Neural cell (in vitro differentiated cells): ENCODE measurements around the gene TMEM134. TPM values are rescaled to one million over a fixed set of nuclear protein-coding genes. Genes with fewer than 3 reads are reported as not detected.

ENCODE experiments used
- H2AFZ ChIP-seq: fragments of 200-600, 300-800 bp; sonication (generic), shearing (Covaris generic); 2 replicates; pipeline ENCODE4 v1.6.0; 2014; ENCODE audit warnings: low read depth, mild to moderate bottlenecking, antibody characterized with exemption, low read length, moderate library complexity
- H3F3A ChIP-seq: fragments of 200-600 bp; shearing (Covaris generic); 2 replicates; pipeline ENCODE4 v1.6.1; 2016; ENCODE audit warnings: mild to moderate bottlenecking, moderate library complexity, mixed read lengths, antibody characterized with exemption, low read length; ENCODE audit not compliant: insufficient read depth, poor library complexity, severe bottlenecking
- H3K27ac ChIP-seq: fragments of 200-600, 300-800 bp; sonication (generic), shearing (Covaris generic); 2 replicates; pipeline ENCODE4 v1.5.1; 2014; ENCODE audit warnings: mild to moderate bottlenecking, low read length, moderate library complexity
- H3K27me3 ChIP-seq: fragments of 300-800, 200-600 bp; sonication (generic), shearing (Covaris generic); 2 replicates; pipeline ENCODE4 v1.6.0; 2014; ENCODE audit warnings: mild to moderate bottlenecking, low read depth, low read length, moderate library complexity; ENCODE audit not compliant: insufficient read depth
- H3K36me3 ChIP-seq: fragments of 300-800, 200-600 bp; sonication (generic), shearing (Covaris generic); 2 replicates; pipeline ENCODE4 v1.5.1; 2014; ENCODE audit warnings: mild to moderate bottlenecking, antibody characterized with exemption, low read length, moderate library complexity; ENCODE audit not compliant: insufficient read depth
- H3K4me2 ChIP-seq: fragments of 300-800, 200-600 bp; sonication (generic), shearing (Covaris generic); 2 replicates; pipeline ENCODE4 v1.6.0; 2014; ENCODE audit warnings: mild to moderate bottlenecking, low read length
- H3K4me3 ChIP-seq: fragments of 300-800, 200-600 bp; sonication (generic), shearing (Covaris generic); 2 replicates; pipeline ENCODE4 v1.5.1; 2014; ENCODE audit warnings: mild to moderate bottlenecking, low read length, moderate library complexity
- H3K79me2 ChIP-seq: fragments of 200-600 bp; shearing (Covaris generic); replicated peaks from 2 replicates; pipeline ENCODE4 v1.6.0; 2014; ENCODE audit warnings: mild to moderate bottlenecking, low read length, moderate library complexity; ENCODE audit not compliant: insufficient read depth
- H3K9ac ChIP-seq: fragments of 300-800, 200-600 bp; sonication (generic), shearing (Covaris generic); 2 replicates; pipeline ENCODE4 v1.6.1; 2016; ENCODE audit warnings: mild to moderate bottlenecking, low read length, mixed read lengths
- H3K9me2 ChIP-seq: fragments of 200-600 bp; shearing (Covaris generic); 2 replicates; pipeline ENCODE4 v1.6.1; 2016; ENCODE audit warnings: mild to moderate bottlenecking, low read length, mixed read lengths; ENCODE audit not compliant: insufficient read depth
- H3K9me3 ChIP-seq: fragments of 200-600, 300-800 bp; sonication (generic), shearing (Covaris generic); 2 replicates; pipeline ENCODE4 v1.6.1; 2016; ENCODE audit warnings: mild to moderate bottlenecking, mixed run types, low read length, moderate library complexity, mixed read lengths
- H4K20me1 ChIP-seq: fragments of 200-600 bp; shearing (Covaris generic); 2 replicates; pipeline ENCODE4 v1.6.1; 2016; ENCODE audit warnings: mild to moderate bottlenecking, mixed run types; ENCODE audit not compliant: insufficient read depth
- EP300 ChIP-seq: fragments of 450-650 bp; conservative IDR thresholded peaks from 2 replicates; pipeline ENCODE4 v1.6.1; 2014; ENCODE audit warnings: antibody characterized with exemption, mild to moderate bottlenecking, moderate library complexity; ENCODE audit not compliant: poor library complexity, severe bottlenecking
- EZH2 ChIP-seq: fragments of 200-600, 300-800 bp; shearing (Covaris generic), sonication (generic); IDR thresholded peaks from 2 replicates; pipeline ENCODE4 v1.6.1; 2014; ENCODE audit warnings: antibody characterized with exemption, low read length, borderline replicate concordance, mild to moderate bottlenecking; ENCODE audit not compliant: insufficient read depth, poor library complexity, severe bottlenecking
- MXI1 ChIP-seq: fragments of 450-650 bp; conservative IDR thresholded peaks from 2 replicates; pipeline ENCODE4 v1.6.1; 2014; ENCODE audit warnings: antibody characterized with exemption, mild to moderate bottlenecking; ENCODE audit not compliant: poor library complexity, severe bottlenecking
- POLR2AphosphoS5 ChIP-seq: IDR thresholded peaks from 2 replicates; pipeline ENCODE4 v1.6.1; 2012
- RAD21 ChIP-seq: fragments of 450-650 bp; conservative IDR thresholded peaks from 2 replicates; pipeline ENCODE4 v1.6.1; 2014; ENCODE audit warnings: antibody characterized with exemption, mild to moderate bottlenecking, moderate library complexity
- SMC3 ChIP-seq: fragments of 450-650 bp; conservative IDR thresholded peaks from 2 replicates; pipeline ENCODE4 v1.6.1; 2014; ENCODE audit warnings: antibody characterized with exemption, mild to moderate bottlenecking, moderate library complexity; ENCODE audit not compliant: poor library complexity
- TAF1 ChIP-seq: IDR thresholded peaks from 2 replicates; pipeline ENCODE4 v1.6.1; 2012; ENCODE audit warnings: low read depth
- polyA plus RNA-seq: library from polyadenylated mRNA; depleted of rRNA; stranded (reverse); fragments of >200 nt; gene quantifications from 2 replicates; pipeline ENCODE4 v1.2.3, GENCODE V29; 2014
- TF ChIP-seq, protein P1 (sequence below): IDR thresholded peaks from 2 replicates; pipeline ENCODE4 v1.6.1; 2012; ENCODE audit warnings: borderline replicate concordance
- TF ChIP-seq, protein P2 (sequence below): fragments of 450-650 bp; IDR thresholded peaks from 2 replicates; pipeline ENCODE4 v1.5.1; 2014; ENCODE audit warnings: antibody characterized with exemption, mild to moderate bottlenecking, moderate library complexity; ENCODE audit not compliant: poor library complexity, severe bottlenecking

TMEM134 gene
- polyA plus RNA-seq, 1 donor from 2014 or later: 50.3 TPM

DNA sequence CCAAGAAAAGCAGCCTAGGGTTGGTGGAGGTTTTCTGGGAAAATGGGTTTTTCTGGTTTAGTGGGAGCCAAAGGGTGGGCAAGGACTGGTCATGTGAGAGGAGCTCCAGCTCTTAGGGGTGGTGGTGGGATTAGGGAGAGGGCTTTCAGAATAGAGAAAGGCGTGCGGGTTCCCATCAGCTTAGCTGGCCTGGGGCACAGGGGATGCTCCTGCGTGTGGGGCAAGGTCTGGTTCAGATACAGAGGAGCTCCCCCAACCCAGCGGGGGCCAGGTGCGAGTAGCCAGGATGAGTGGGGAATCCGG, 644 bp downstream of the TMEM134 start:
- Histone ChIP-seq H3K9me3 (no peaks in the 10 kb centered on the region), H4K20me1 (no peaks in the 10 kb centered on the region), H3K79me2 (no peaks in the 10 kb centered on the region), H3K27ac (peak overlapping the region; percentile 53), H3F3A (no peaks in the 10 kb centered on the region), H3K9ac (peak overlapping the region; percentile 86), H3K36me3 (no peaks in the 10 kb centered on the region), H3K27me3 (no peaks in the 10 kb centered on the region), H2AFZ (peak overlapping the region; percentile 80), H3K4me3 (peak overlapping the region; percentile 95), H3K4me2 (peak overlapping the region; percentile 94), H3K9me2 (no peaks in the 10 kb centered on the region)
- TF ChIP-seq SMC3: no peak
- TF ChIP-seq MXI1: no peak
- TF ChIP-seq EP300: no peak
- no peak for TF ChIP-seq POLR2AphosphoS5
- TF ChIP-seq TAF1: no peak
- no peak for TF ChIP-seq EZH2

DNA sequence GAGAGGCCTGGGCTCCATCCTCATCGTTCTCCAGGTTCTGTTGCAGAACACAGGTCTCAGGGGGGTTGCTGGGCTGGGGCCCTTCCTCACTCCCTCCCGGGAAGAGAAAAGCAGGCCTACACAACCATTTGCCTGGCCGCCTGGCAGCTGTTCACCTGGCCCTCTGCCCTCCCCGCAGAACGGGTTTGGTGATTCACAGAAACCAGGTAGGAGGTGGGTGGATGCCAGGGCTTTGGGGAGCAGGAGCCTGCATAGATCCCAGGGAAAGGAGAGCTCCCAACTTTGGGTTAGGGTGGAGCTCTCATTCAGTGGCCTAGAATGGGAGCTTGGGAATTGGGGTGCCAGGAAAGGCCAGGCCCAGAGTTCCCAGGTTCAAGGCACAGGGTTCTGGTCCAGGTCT, 995 bp downstream of the TMEM134 start:
- no peaks in the 10 kb centered on the region for H4K20me1 ChIP-seq
- H3K4me2 ChIP-seq: peak overlapping the region; percentile 94
- H3K27ac ChIP-seq: no peak overlapping the region
- peak overlapping the region; percentile 86 for H3K9ac ChIP-seq
- H2AFZ ChIP-seq: no peak overlapping the region
- H3K4me3 ChIP-seq: peak overlapping the region; percentile 95
- H3K9me2 ChIP-seq: no peaks in the 10 kb centered on the region
- no peaks in the 10 kb centered on the region for H3F3A ChIP-seq
- H3K9me3 ChIP-seq: no peaks in the 10 kb centered on the region
- no peaks in the 10 kb centered on the region for H3K36me3 ChIP-seq
- TF ChIP-seq SMC3: no peak
- TF ChIP-seq, protein P1, sequence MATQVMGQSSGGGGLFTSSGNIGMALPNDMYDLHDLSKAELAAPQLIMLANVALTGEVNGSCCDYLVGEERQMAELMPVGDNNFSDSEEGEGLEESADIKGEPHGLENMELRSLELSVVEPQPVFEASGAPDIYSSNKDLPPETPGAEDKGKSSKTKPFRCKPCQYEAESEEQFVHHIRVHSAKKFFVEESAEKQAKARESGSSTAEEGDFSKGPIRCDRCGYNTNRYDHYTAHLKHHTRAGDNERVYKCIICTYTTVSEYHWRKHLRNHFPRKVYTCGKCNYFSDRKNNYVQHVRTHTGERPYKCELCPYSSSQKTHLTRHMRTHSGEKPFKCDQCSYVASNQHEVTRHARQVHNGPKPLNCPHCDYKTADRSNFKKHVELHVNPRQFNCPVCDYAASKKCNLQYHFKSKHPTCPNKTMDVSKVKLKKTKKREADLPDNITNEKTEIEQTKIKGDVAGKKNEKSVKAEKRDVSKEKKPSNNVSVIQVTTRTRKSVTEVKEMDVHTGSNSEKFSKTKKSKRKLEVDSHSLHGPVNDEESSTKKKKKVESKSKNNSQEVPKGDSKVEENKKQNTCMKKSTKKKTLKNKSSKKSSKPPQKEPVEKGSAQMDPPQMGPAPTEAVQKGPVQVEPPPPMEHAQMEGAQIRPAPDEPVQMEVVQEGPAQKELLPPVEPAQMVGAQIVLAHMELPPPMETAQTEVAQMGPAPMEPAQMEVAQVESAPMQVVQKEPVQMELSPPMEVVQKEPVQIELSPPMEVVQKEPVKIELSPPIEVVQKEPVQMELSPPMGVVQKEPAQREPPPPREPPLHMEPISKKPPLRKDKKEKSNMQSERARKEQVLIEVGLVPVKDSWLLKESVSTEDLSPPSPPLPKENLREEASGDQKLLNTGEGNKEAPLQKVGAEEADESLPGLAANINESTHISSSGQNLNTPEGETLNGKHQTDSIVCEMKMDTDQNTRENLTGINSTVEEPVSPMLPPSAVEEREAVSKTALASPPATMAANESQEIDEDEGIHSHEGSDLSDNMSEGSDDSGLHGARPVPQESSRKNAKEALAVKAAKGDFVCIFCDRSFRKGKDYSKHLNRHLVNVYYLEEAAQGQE: no peak
- no peak for TF ChIP-seq EP300
- TF ChIP-seq, protein P2, sequence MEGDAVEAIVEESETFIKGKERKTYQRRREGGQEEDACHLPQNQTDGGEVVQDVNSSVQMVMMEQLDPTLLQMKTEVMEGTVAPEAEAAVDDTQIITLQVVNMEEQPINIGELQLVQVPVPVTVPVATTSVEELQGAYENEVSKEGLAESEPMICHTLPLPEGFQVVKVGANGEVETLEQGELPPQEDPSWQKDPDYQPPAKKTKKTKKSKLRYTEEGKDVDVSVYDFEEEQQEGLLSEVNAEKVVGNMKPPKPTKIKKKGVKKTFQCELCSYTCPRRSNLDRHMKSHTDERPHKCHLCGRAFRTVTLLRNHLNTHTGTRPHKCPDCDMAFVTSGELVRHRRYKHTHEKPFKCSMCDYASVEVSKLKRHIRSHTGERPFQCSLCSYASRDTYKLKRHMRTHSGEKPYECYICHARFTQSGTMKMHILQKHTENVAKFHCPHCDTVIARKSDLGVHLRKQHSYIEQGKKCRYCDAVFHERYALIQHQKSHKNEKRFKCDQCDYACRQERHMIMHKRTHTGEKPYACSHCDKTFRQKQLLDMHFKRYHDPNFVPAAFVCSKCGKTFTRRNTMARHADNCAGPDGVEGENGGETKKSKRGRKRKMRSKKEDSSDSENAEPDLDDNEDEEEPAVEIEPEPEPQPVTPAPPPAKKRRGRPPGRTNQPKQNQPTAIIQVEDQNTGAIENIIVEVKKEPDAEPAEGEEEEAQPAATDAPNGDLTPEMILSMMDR: no peak
- no peak for TF ChIP-seq TAF1
- no peak for TF ChIP-seq MXI1
- no peak for TF ChIP-seq POLR2AphosphoS5
- TF ChIP-seq RAD21: no peak
- no peak for TF ChIP-seq EZH2
- H3K27me3 ChIP-seq: no peaks in the 10 kb centered on the region
- no peaks in the 10 kb centered on the region for H3K79me2 ChIP-seq
